Heart left ventricle (tissue), 13 donors: ENCODE measurements around the gene MCF2L.

Source experiments
- POLR2A ChIP-seq, 2 donors: fragments of 450-650 bp; IDR thresholded peaks; one replicate each; pipeline ENCODE4 v1.6.1; 2017; ENCODE audit warnings: antibody characterized with exemption in 2 of 2, mild to moderate bottlenecking in 2 of 2, moderate library complexity in 2 of 2
- TF ChIP-seq, protein P1 (sequence below), 12 donors: fragments of 200-600 bp; sonication (generic) in 4 of 12; IDR thresholded peaks; one replicate each; pipeline versions ENCODE4 v1.5.0 to v1.8.0; 2018 to 2022; ENCODE audit warnings: antibody characterized with exemption in 12 of 12, mild to moderate bottlenecking in 5 of 12
- donor health status: ischemic (EF 13 %, LVEDD 7.1; RV severe dilation, severe dysfunction).
- donor health status: DM: no; HTN: yes; CAD: no.
- donor health status: DM: no; HTN: no; CAD: no.
- donor health status: ischemic (EF 25% LVEDD 6.9; RV normal size, moderate dysfunction).
- donor health status: ischemic (EF 25% LVEDD 5.7; RV mildly dilated, moderate dysfunction).
- donor health status: ischemic (EF 35%, LVEDD 5.7; RV mildly dilated, moderate dysfunction).
- donor health status: nonischemic (EF 11% LVEDD 7.7; RV severe dilation, severe dysfunction).
- donor health status: DM: yes; HTN: yes; CAD: no.
- donor health status: PGD.
- donor health status: ischemic (EF 29% LVEDD 5.4; RV normal size, mild dysfunction).
- donor health status: nonischemic (EF 23%, LVEDD 6.1; RV moderate dilation, normal function).

DNA sequence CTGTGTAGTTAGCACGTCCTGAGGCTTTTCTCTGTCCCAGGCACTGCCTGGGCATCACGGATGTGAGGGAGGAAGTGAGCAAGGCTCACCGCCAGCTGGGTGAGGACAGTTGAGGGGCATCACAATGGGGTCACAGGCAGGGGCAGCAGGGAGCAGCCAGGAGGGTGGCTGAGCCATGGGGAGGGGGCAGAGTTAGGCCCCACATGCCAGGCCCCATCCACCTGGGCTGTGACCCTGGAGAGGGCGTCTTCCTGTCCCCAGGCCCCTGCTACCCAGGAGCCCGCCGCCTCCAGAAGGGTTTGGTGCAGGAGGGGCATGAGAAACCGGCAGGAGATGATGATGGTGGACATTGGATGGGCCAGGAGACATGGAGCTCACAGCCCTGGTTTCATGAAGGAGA lies 79.8 kb downstream of the MCF2L start:
- TF ChIP-seq, protein P1, sequence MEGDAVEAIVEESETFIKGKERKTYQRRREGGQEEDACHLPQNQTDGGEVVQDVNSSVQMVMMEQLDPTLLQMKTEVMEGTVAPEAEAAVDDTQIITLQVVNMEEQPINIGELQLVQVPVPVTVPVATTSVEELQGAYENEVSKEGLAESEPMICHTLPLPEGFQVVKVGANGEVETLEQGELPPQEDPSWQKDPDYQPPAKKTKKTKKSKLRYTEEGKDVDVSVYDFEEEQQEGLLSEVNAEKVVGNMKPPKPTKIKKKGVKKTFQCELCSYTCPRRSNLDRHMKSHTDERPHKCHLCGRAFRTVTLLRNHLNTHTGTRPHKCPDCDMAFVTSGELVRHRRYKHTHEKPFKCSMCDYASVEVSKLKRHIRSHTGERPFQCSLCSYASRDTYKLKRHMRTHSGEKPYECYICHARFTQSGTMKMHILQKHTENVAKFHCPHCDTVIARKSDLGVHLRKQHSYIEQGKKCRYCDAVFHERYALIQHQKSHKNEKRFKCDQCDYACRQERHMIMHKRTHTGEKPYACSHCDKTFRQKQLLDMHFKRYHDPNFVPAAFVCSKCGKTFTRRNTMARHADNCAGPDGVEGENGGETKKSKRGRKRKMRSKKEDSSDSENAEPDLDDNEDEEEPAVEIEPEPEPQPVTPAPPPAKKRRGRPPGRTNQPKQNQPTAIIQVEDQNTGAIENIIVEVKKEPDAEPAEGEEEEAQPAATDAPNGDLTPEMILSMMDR (IDR thresholded peaks at IDR 0.05), result no peak
- no peak for TF ChIP-seq POLR2A (IDR thresholded peaks at IDR 0.05)
